HepG2 (cell line): Measurements from ENCODE around the gene TSPAN9. TPM values are rescaled to one million over a fixed set of nuclear protein-coding genes. Genes with fewer than 3 reads are reported as not detected.

ENCODE experiments used
- ATAC-seq: fragments of 200-7000 bp; cut with Tn5 transposase; 3 replicates; pipeline ENCODE4 v1.9.1; 2020; ENCODE audit warnings: mild to moderate bottlenecking, moderate library complexity
- BruUV-seq: library from RNA; stranded (reverse); fragments of 400-500 nt; replicated peaks from 2 replicates; lab custom pipeline; 2021; lab: Mats Ljungman, UMichigan
- CTCF ChIA-PET: fragments of 300-600 bp; formaldehyde crosslinking; extraction: SDS; loops from one replicate; lab custom pipeline; 2021; ENCODE audit warnings: low total read pairs, inconsistent platforms, low intra/inter-chr PET ratio; lab: Yijun Ruan, JAX
- POLR2A ChIA-PET: fragments of 350-600 bp; sonication (Branson Sonifier 250); formaldehyde crosslinking; loops from one replicate; lab custom pipeline; 2020; ENCODE audit warnings: antibody characterized with exemption, inconsistent platforms; lab: Yijun Ruan, JAX
- DNase-seq: peaks from one replicate; pipeline ENCODE4 v3.0.0-alpha.2; 2015; ENCODE audit warnings: low spot score
- FAIRE-seq: peaks from 3 replicates; lab custom pipeline; 2011; peaks lifted over from hg19 to GRCh38; lab: Jason Lieb, UNC
- H2AFZ ChIP-seq: one replicate; pipeline ENCODE4 v1.6.1; 2011; ENCODE audit warnings: low read length, inconsistent platforms
- H3K27ac ChIP-seq: fragments of 300-600 bp; 3 replicates; pipeline ENCODE4 v1.8.0; 2011; ENCODE audit warnings: mixed run types, mild to moderate bottlenecking, mixed read lengths, low read length, inconsistent platforms; ENCODE audit not compliant: insufficient read depth; ENCODE audit errors: extremely low read length
- H3K27me3 ChIP-seq, 2 experiments: fragments of 200-600 bp in 1 of 2; 2 replicates in 1 of 2; 3 replicates in 1 of 2; pipeline versions ENCODE4 v1.6.0 to v1.8.0; 2011; ENCODE audit warnings: low read length in 2 of 2, mild to moderate bottlenecking in 2 of 2, moderate library complexity in 2 of 2, inconsistent platforms in 1 of 2; ENCODE audit not compliant: insufficient read depth in 2 of 2, control insufficient read depth in 1 of 2
- H3K36me3 ChIP-seq, 2 experiments: fragments of 200-600 bp in 1 of 2; replicated peaks in 1 of 2; 2 replicates in 1 of 2; 3 replicates in 1 of 2; pipeline versions ENCODE4 v1.5.1 to v1.8.0; 2011; ENCODE audit warnings: low read length in 2 of 2, inconsistent platforms in 1 of 2; ENCODE audit not compliant: insufficient read depth in 2 of 2, control insufficient read depth in 1 of 2
- H3K4me1 ChIP-seq: 2 replicates; pipeline ENCODE4 v1.5.1; 2012; ENCODE audit warnings: low read length, inconsistent platforms; ENCODE audit not compliant: insufficient read depth
- H3K4me2 ChIP-seq: 2 replicates; pipeline ENCODE4 v1.6.0; 2011; ENCODE audit warnings: low read depth, low read length, inconsistent platforms
- H3K4me3 ChIP-seq, 3 experiments: fragments of 200-600 bp in 1 of 3; sonication (generic), shearing (Covaris generic) in 1 of 3; replicated peaks in 1 of 3; 2 replicates each; pipeline ENCODE4 v1.5.1; 2011 to 2016; ENCODE audit warnings: low read length in 3 of 3, inconsistent platforms in 2 of 3, low read depth in 2 of 3, mild to moderate bottlenecking in 2 of 3, control low read depth in 1 of 3, mixed read lengths in 1 of 3; ENCODE audit not compliant: insufficient read depth in 1 of 3
- H3K79me2 ChIP-seq: one replicate; pipeline ENCODE4 v1.6.1; 2011; ENCODE audit warnings: low read length, inconsistent platforms; ENCODE audit not compliant: insufficient read depth
- H3K9ac ChIP-seq: 2 replicates; pipeline ENCODE4 v1.6.0; 2011; ENCODE audit warnings: mild to moderate bottlenecking, low read depth, low read length, inconsistent platforms; ENCODE audit not compliant: insufficient read depth
- H3K9me3 ChIP-seq: 2 replicates; pipeline ENCODE4 v1.5.1; 2012; ENCODE audit warnings: mild to moderate bottlenecking, low read length
- H4K20me1 ChIP-seq: 2 replicates; pipeline ENCODE4 v1.6.0; 2011; ENCODE audit warnings: inconsistent platforms, mild to moderate bottlenecking, low read length, moderate library complexity; ENCODE audit not compliant: insufficient read depth
- CCDC6 ChIP-seq: sonication (generic); formaldehyde crosslinking; IDR thresholded peaks from 2 replicates; pipeline ENCODE4 v1.8.1; 2022; ENCODE audit warnings: mild to moderate bottlenecking, missing genetic modification reagents, moderate library complexity
- E2F1 ChIP-seq: sonication (generic); formaldehyde crosslinking; IDR thresholded peaks from 2 replicates; pipeline ENCODE4 v1.5.0; 2020; ENCODE audit warnings: missing genetic modification reagents
- ELF1 ChIP-seq: sonication (generic); formaldehyde crosslinking; IDR thresholded peaks from 2 replicates; pipeline ENCODE4 v1.4.0; 2020; ENCODE audit warnings: missing genetic modification reagents
- FOXC1 ChIP-seq: sonication (generic); formaldehyde crosslinking; IDR thresholded peaks from 2 replicates; pipeline ENCODE4 v1.8.0; 2022; ENCODE audit warnings: mild to moderate bottlenecking, missing genetic modification reagents, borderline replicate concordance
- GATAD2A ChIP-seq: IDR thresholded peaks from 2 replicates; pipeline ENCODE4 v1.6.1; 2016
- PRPF4 ChIP-seq: fragments of 200-400 bp; formaldehyde crosslinking; IDR thresholded peaks from 2 replicates; pipeline ENCODE4 v1.6.1; 2016; ENCODE audit warnings: low read length, low read depth; ENCODE audit not compliant: poor library complexity, severe bottlenecking
- TSC22D2 ChIP-seq: sonication (generic); formaldehyde crosslinking; IDR thresholded peaks from 2 replicates; pipeline ENCODE4 v1.5.1; 2020; ENCODE audit warnings: missing genetic modification reagents, mild to moderate bottlenecking, borderline replicate concordance
- ZBTB1 ChIP-seq: sonication (generic); formaldehyde crosslinking; IDR thresholded peaks from 2 replicates; pipeline ENCODE4 v1.4.0; 2020; ENCODE audit warnings: missing genetic modification reagents, borderline replicate concordance
- ZNF101 ChIP-seq: sonication (generic); formaldehyde crosslinking; IDR thresholded peaks from 2 replicates; pipeline ENCODE4 v1.4.0; 2020; ENCODE audit warnings: mild to moderate bottlenecking, low read depth, missing genetic modification reagents, borderline replicate concordance
- ZNF616 ChIP-seq: sonication (generic); formaldehyde crosslinking; IDR thresholded peaks from 2 replicates; pipeline ENCODE4 v1.5.0; 2020; ENCODE audit warnings: low read depth, mild to moderate bottlenecking, missing genetic modification reagents
- ZNF781 ChIP-seq: sonication (generic); formaldehyde crosslinking; IDR thresholded peaks from 2 replicates; pipeline ENCODE4 v1.5.1; 2020; ENCODE audit warnings: borderline replicate concordance, mild to moderate bottlenecking, missing genetic modification reagents; ENCODE audit errors: not compliant biosample characterization
- whole genome bisulfite sequencing: methylation state at CpG from one replicate; pipeline ENCODE4 v1.1.6; 2017; ENCODE audit warnings: low lambda C conversion rate; 5-methylcytosine and 5-hydroxymethylcytosine counted together
- in situ Hi-C: cut with HindIII; loops from 2 replicates; pipeline ENCODE4 v1.10.0; 2017; ENCODE audit warnings: low pct_unique_long_range_greater_than_20kb; ENCODE audit not compliant: extremely low pct_ligation_motif_present
- intact Hi-C: fragments of 100-400 bp; cut with micrococcal nuclease; formaldehyde crosslinking; loops from one replicate; pipeline ENCODE4 v1.10.0; 2022; ENCODE audit not compliant: unreplicated experiment
- polyA plus RNA-seq, 8 experiments: library from polyadenylated mRNA; depleted of rRNA in 3 of 8; stranded (reverse) in 7 of 8; unstranded in 1 of 8; fragments of >200 nt; fragmentation: Illumina TruSeq in 4 of 8; extraction: Trizol in 4 of 8; gene quantifications; 2 replicates each; pipeline versions ENCODE4 v1.2.1 to v1.2.3, GENCODE V29; 2011 to 2016; ENCODE audit warnings: low read depth in 4 of 8, missing spikeins in 1 of 8, mixed read lengths in 1 of 8; ENCODE audit not compliant: insufficient read depth in 1 of 8
- total RNA-seq, 5 experiments: library from RNA; depleted of rRNA; stranded (reverse); fragments of >200 nt; fragmentation: Illumina TruSeq; extraction: Trizol; gene quantifications; 2 replicates each; pipeline ENCODE4 v1.2.3, GENCODE V29; 2016; ENCODE audit warnings: low read depth in 1 of 5

The TSPAN9 gene
- total and polyA plus RNA-seq, 2 of the 13 experiments (the other 11 are each of a cell fraction or from before 2014, with no cell fraction given) = 18.1 to 42.3 TPM

DNA sequence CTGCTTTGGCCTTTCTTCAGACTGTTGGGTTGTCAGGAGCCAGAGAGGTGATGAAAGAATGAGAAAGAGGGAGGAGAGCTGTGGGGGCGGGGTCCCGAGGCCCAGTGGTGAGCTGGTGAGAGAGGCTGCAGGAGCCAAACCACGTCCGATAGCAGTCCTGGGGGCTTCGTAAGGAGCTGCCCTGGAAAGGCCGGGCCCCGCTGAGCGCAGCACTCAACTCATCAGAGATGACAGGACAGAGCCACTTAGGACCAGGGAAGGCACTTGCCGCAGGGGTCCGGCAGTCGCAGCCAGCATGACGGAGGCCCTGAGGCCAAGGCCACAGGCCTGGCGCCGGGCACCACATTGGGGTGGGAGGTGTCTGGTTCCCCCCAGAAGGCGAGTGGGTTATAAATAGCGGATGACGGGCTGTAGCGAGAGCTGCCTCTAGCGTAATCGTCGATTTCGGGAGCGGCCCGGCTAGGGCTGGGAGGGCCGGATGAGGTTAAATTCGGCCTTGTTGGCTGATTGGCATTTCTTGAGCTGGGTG, 179.0 kb downstream of the TSPAN9 start:
- 95% methylated on average over 25 of the region's 26 CpGs for WGBS
- H3K4me2 ChIP-seq = no peak overlapping the region
- H3K36me3 ChIP-seq = peaks cover 0 to 2% of the 10 kb centered on the region in 2 experiments; a peak in 1 of 5 replicates
- CTCF ChIA-PET = no interaction called here
- no peak overlapping the region for H3K9ac ChIP-seq
- H3K27me3 ChIP-seq = no peaks in the 10 kb centered on the region; a peak in 1 of 5 replicates
- TF ChIP-seq ZNF781 (no peak), GATAD2A (no peak), E2F1 (CRISPR knock-in tag) (no peak), PRPF4 (no peak), ELF1 (CRISPR knock-in tag) (no peak), ZNF101 (CRISPR knock-in tag) (no peak), ZNF616 (no peak), TSC22D2 (no peak), CCDC6 (CRISPR knock-in tag) (no peak), ZBTB1 (no peak), FOXC1 (CRISPR knock-in tag) (no peak)
- TF ChIP-seq, all 625 proteins: peak for 0
- no peak for DNase-seq
- no TSS peak for BruUV-seq
- Histone ChIP-seq H3K4me3 (no peak overlapping the region), H3K27ac (no peak overlapping the region), H3K9me3 (no peaks in the 10 kb centered on the region), H3K4me1 (no peaks in the 10 kb centered on the region), H4K20me1 (no peaks in the 10 kb centered on the region), H2AFZ (no peak overlapping the region), H3K79me2 (no peaks in the 10 kb centered on the region)
- POLR2A ChIA-PET = no interaction called here
- intact Hi-C loops = no loop called here
- FAIRE-seq = no peak
- ATAC-seq = no peak
- in situ Hi-C loops = no loop called here
